T-helper 1 cell (primary cell): ENCODE measurements around the gene ZNF394.

ENCODE experiments used
- DNase-seq, 5 donors: peaks; one replicate each; pipeline ENCODE4 v3.0.0-alpha.2; 2012 to 2020

The ZNF394 gene

GRCh38 chr7:99447943-99448342, 52.1 kb downstream of the ZNF394 start:
- DNase-seq: no peak

- DNase-seq: no peak
These were observed 54.0 kb downstream of the ZNF394 start for GRCh38 chr7:99446096-99446495.
